IMR-90 (cell line): ENCODE measurements around the gene GLRA2. TPM values are rescaled to one million over a fixed set of nuclear protein-coding genes. Genes with fewer than 3 reads are reported as not detected.

Source experiments
- ATAC-seq: fragments of 200-7000 bp; cut with Tn5 transposase; 2 replicates; pipeline ENCODE4 v1.9.1; 2020; ENCODE audit warnings: low read depth, mild to moderate bottlenecking, moderate library complexity
- BruUV-seq: library from RNA; stranded (reverse); fragments of 400-500 nt; replicated peaks from 2 replicates; lab custom pipeline; 2021; lab: Mats Ljungman, UMichigan
- CTCF ChIA-PET: fragments of 300-600 bp; formaldehyde crosslinking; extraction: SDS; loops from one replicate; lab custom pipeline; 2021; ENCODE audit warnings: antibody characterized with exemption; lab: Yijun Ruan, JAX
- POLR2A ChIA-PET: fragments of 300-600 bp; sonication (Branson Sonifier 250); formaldehyde crosslinking; loops from one replicate; lab custom pipeline; 2022; ENCODE audit warnings: antibody characterized with exemption; ENCODE audit not compliant: unreplicated experiment; lab: Charles Lee
- DNase-seq: peaks from one replicate; pipeline ENCODE4 v3.0.0; 2013
- H2AFZ ChIP-seq: replicated peaks from 2 replicates; pipeline ENCODE3; 2013; ENCODE audit warnings: low read length, mild to moderate bottlenecking; ENCODE audit not compliant: poor library complexity
- H2AK5ac ChIP-seq: 2 replicates; pipeline ENCODE4 v1.6.1; 2013; ENCODE audit warnings: low read depth, low read length, inconsistent platforms
- H2AK9ac ChIP-seq: replicated peaks from 2 replicates; pipeline ENCODE3; 2013; ENCODE audit warnings: mild to moderate bottlenecking, low read depth, low read length, moderate library complexity; ENCODE audit not compliant: poor library complexity
- H2BK120ac ChIP-seq: 2 replicates; pipeline ENCODE4 v1.6.1; 2013; ENCODE audit warnings: low read depth, low read length, inconsistent platforms
- H2BK15ac ChIP-seq: 3 replicates; pipeline ENCODE4 v1.6.1; 2013; ENCODE audit warnings: low read depth, low read length, inconsistent platforms
- H2BK20ac ChIP-seq: 2 replicates; pipeline ENCODE4 v1.6.1; 2013; ENCODE audit warnings: low read depth, mild to moderate bottlenecking, inconsistent platforms, low read length, moderate library complexity
- H2BK5ac ChIP-seq: 2 replicates; pipeline ENCODE4 v1.6.1; 2013; ENCODE audit warnings: mild to moderate bottlenecking, low read depth, low read length, inconsistent platforms; ENCODE audit not compliant: poor library complexity, severe bottlenecking
- H3K14ac ChIP-seq: replicated peaks from 2 replicates; pipeline ENCODE4 v1.6.1; 2013; ENCODE audit warnings: low read depth, low read length, inconsistent platforms
- H3K18ac ChIP-seq: 2 replicates; pipeline ENCODE4 v1.6.1; 2013; ENCODE audit warnings: low read depth, low read length, control low read depth
- H3K23ac ChIP-seq: 2 replicates; pipeline ENCODE4 v1.6.1; 2013; ENCODE audit warnings: low read depth, low read length, inconsistent platforms
- H3K27ac ChIP-seq: 2 replicates; pipeline ENCODE4 v1.5.1; 2013; ENCODE audit warnings: mild to moderate bottlenecking, control low read depth, low read length; ENCODE audit not compliant: insufficient read depth
- H3K27me3 ChIP-seq: 2 replicates; pipeline ENCODE4 v1.6.1; 2013; ENCODE audit warnings: low read length; ENCODE audit not compliant: control insufficient read depth, insufficient read depth
- H3K36me3 ChIP-seq: 2 replicates; pipeline ENCODE4 v1.6.1; 2013; ENCODE audit warnings: low read length, mixed read lengths; ENCODE audit not compliant: control insufficient read depth, insufficient read depth
- H3K4ac ChIP-seq: 2 replicates; pipeline ENCODE4 v1.6.1; 2013; ENCODE audit warnings: low read depth, low read length, inconsistent platforms
- H3K4me1 ChIP-seq: 2 replicates; pipeline ENCODE4 v1.6.1; 2013; ENCODE audit warnings: low read length, mixed read lengths; ENCODE audit not compliant: control insufficient read depth, insufficient read depth
- H3K4me2 ChIP-seq: 2 replicates; pipeline ENCODE4 v1.6.1; 2013; ENCODE audit warnings: low read depth, mild to moderate bottlenecking, control low read depth, low read length, moderate library complexity
- H3K4me3 ChIP-seq: 2 replicates; pipeline ENCODE4 v1.5.1; 2013; ENCODE audit warnings: low read depth, mild to moderate bottlenecking, control low read depth, low read length, moderate library complexity; ENCODE audit not compliant: insufficient read depth
- H3K56ac ChIP-seq: 2 replicates; pipeline ENCODE4 v1.6.1; 2013; ENCODE audit warnings: low read length, inconsistent platforms; ENCODE audit not compliant: insufficient read depth; ENCODE audit errors: extremely low read depth
- H3K79me1 ChIP-seq, 2 experiments: 2 replicates each; pipeline ENCODE4 v1.6.1; 2013; ENCODE audit warnings: low read length in 2 of 2, inconsistent platforms in 1 of 2, low read depth in 1 of 2
- H3K9ac ChIP-seq: 2 replicates; pipeline ENCODE4 v1.6.1; 2013; ENCODE audit warnings: low read depth, low read length, control low read depth
- H3K9me1 ChIP-seq: 2 replicates; pipeline ENCODE4 v1.6.1; 2013; ENCODE audit warnings: low read length, inconsistent platforms; ENCODE audit not compliant: insufficient read depth
- H3K9me3 ChIP-seq: 2 replicates; pipeline ENCODE4 v1.6.1; 2013; ENCODE audit warnings: low read length; ENCODE audit not compliant: control insufficient read depth, insufficient read depth
- H4K20me1 ChIP-seq: 2 replicates; pipeline ENCODE4 v1.6.1; 2013; ENCODE audit warnings: low read length, inconsistent platforms; ENCODE audit not compliant: insufficient read depth
- H4K5ac ChIP-seq: 2 replicates; pipeline ENCODE4 v1.6.1; 2013; ENCODE audit warnings: mild to moderate bottlenecking, low read depth, low read length, control low read depth
- H4K8ac ChIP-seq, 2 experiments: 2 replicates each; pipeline ENCODE4 v1.6.1; 2013; ENCODE audit warnings: low read depth in 2 of 2, low read length in 2 of 2, control low read depth in 1 of 2, inconsistent platforms in 1 of 2
- H4K91ac ChIP-seq: 2 replicates; pipeline ENCODE4 v1.6.1; 2013; ENCODE audit warnings: low read depth, low read length, inconsistent platforms; ENCODE audit not compliant: insufficient read depth
- CEBPB ChIP-seq: IDR thresholded peaks from 2 replicates; pipeline ENCODE4 v1.6.1; 2012; ENCODE audit warnings: low read depth, low read length, improper control_type of control experiment
- CHD1 ChIP-seq: IDR thresholded peaks from 2 replicates; pipeline ENCODE4 v1.6.1; 2012; ENCODE audit warnings: low read depth, low read length, improper control_type of control experiment
- FOS ChIP-seq: fragments of 150-350 bp; IDR thresholded peaks from 2 replicates; pipeline ENCODE4 v1.6.1; 2016; ENCODE audit warnings: low read depth, low read length
- MAFK ChIP-seq: IDR thresholded peaks from 2 replicates; pipeline ENCODE4 v1.6.1; 2012; ENCODE audit warnings: low read depth, low read length, improper control_type of control experiment
- MAZ ChIP-seq: IDR thresholded peaks from 2 replicates; pipeline ENCODE4 v1.6.1; 2012; ENCODE audit warnings: low read depth, mild to moderate bottlenecking, low read length, improper control_type of control experiment, moderate library complexity, borderline replicate concordance
- MXI1 ChIP-seq: IDR thresholded peaks from 2 replicates; pipeline ENCODE4 v1.6.1; 2012; ENCODE audit warnings: low read depth, mild to moderate bottlenecking, low read length, moderate library complexity, borderline replicate concordance
- NFE2L2 ChIP-seq: fragments of 150-350 bp; IDR thresholded peaks from 2 replicates; pipeline ENCODE4 v1.6.1; 2016; ENCODE audit warnings: low read depth, mild to moderate bottlenecking, low read length
- POLR2A ChIP-seq: IDR thresholded peaks from 2 replicates; pipeline ENCODE4 v1.6.1; 2012; ENCODE audit warnings: mild to moderate bottlenecking, low read depth, low read length
- RAD21 ChIP-seq: IDR thresholded peaks from 2 replicates; pipeline ENCODE4 v1.6.1; 2012; ENCODE audit warnings: low read length, improper control_type of control experiment
- RCOR1 ChIP-seq: IDR thresholded peaks from 2 replicates; pipeline ENCODE4 v1.6.1; 2012; ENCODE audit warnings: mild to moderate bottlenecking, low read length, improper control_type of control experiment; ENCODE audit not compliant: insufficient replicate concordance
- RFX5 ChIP-seq: IDR thresholded peaks from 2 replicates; pipeline ENCODE4 v1.8.0; 2012; ENCODE audit warnings: low read depth, mild to moderate bottlenecking, low read length, moderate library complexity
- SMC3 ChIP-seq: fragments of 150-350 bp; IDR thresholded peaks from 2 replicates; pipeline ENCODE4 v1.6.1; 2016; ENCODE audit warnings: low read depth, mild to moderate bottlenecking, antibody characterized with exemption, low read length, moderate library complexity
- USF2 ChIP-seq: fragments of 150-350 bp; IDR thresholded peaks from 2 replicates; pipeline ENCODE4 v1.6.1; 2017; ENCODE audit warnings: mild to moderate bottlenecking, antibody characterized with exemption, low read length, low read depth
- WGBS, 2 experiments: methylation state at CpG; one replicate each; pipeline versions ENCODE4 v1.1.5 to v1.1.7; 2013; ENCODE audit warnings: missing lambda C conversion rate in 2 of 2; ENCODE audit not compliant: insufficient read length in 1 of 2; ENCODE audit errors: extremely low coverage in 2 of 2; 5-methylcytosine and 5-hydroxymethylcytosine counted together
- dilution Hi-C: fragments of 300-500 bp; cut with HindIII; formaldehyde crosslinking; loops from one replicate; pipeline ENCODE4 v1.14.3; 2018; ENCODE audit warnings: low sequenced_read_pairs; ENCODE audit not compliant: unreplicated experiment
- in situ Hi-C: fragments of 300-500 bp; cut with MboI; formaldehyde crosslinking; loops from 3 replicates; pipeline ENCODE4 v1.14.3; 2019; ENCODE audit warnings: low sequenced_read_pairs, inconsistent platforms, mixed read lengths
- intact Hi-C: fragments of 100-400 bp; cut with micrococcal nuclease; formaldehyde crosslinking; loops from 2 replicates; pipeline ENCODE4 v1.10.0; 2022
- polyA plus RNA-seq, 3 experiments: library from polyadenylated mRNA; depleted of rRNA; stranded (reverse); fragments of >200 nt; gene quantifications; 2 replicates each; pipeline ENCODE4 v1.2.3, GENCODE V29; 2012; ENCODE audit warnings: low replicate concordance in 1 of 3
- total RNA-seq: library from RNA; depleted of rRNA; stranded (reverse); fragments of >200 nt; gene quantifications from 2 replicates; pipeline ENCODE4 v1.2.3, GENCODE V29; 2012
- TF ChIP-seq, protein P1 (sequence below): fragments of 150-350 bp; IDR thresholded peaks from 2 replicates; pipeline ENCODE4 v1.6.1; 2016; ENCODE audit warnings: low read depth, mild to moderate bottlenecking, low read length, moderate library complexity, borderline replicate concordance
- TF ChIP-seq, protein P2 (sequence below): conservative IDR thresholded peaks from 2 replicates; pipeline ENCODE4 v1.5.1; 2012; ENCODE audit warnings: mild to moderate bottlenecking, low read depth, low read length, improper control_type of control experiment

Gene GLRA2
- total and polyA plus RNA-seq, 2 of the 4 experiments (the other 2 are of a cell fraction): not detected

DNA sequence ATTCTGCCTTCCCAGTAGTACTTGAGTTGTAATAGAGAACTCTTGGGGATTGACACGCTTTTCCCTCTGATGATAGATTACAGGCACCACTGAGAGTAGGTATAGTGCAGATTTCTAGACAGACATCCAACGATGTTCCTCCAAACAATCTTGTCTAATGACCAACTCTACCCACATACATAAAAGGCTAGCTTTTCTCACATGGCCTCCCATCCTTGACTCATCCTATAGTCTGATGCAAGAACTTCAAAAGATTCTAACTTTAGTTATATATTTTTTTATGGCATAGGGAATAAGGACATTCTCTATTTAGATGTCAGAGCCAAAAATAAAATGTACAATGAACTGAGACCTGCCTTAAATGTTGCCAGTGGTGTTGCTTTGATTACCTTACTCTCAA, 60.9 kb downstream of the GLRA2 start:
- in situ Hi-C loops (no loop called here), dilution Hi-C loops (no loop called here), intact Hi-C loops (no loop called here)
- no peaks in the 10 kb centered on the region for H3K79me1 ChIP-seq
- no peak overlapping the region for H2BK15ac ChIP-seq
- no peak overlapping the region for H4K91ac ChIP-seq
- H3K4me3 ChIP-seq: no peak overlapping the region
- no peaks in the 10 kb centered on the region for H4K20me1 ChIP-seq
- H3K56ac ChIP-seq: no peak overlapping the region
- H3K9me1 ChIP-seq: no peaks in the 10 kb centered on the region
- H4K5ac ChIP-seq: no peak overlapping the region
- H2BK5ac ChIP-seq: no peak overlapping the region
- no peak for TF ChIP-seq CHD1
- no peak for TF ChIP-seq MAFK
- TF ChIP-seq SMC3: no peak
- TF ChIP-seq MAZ: no peak
- TF ChIP-seq RAD21: no peak
- no peak for TF ChIP-seq FOS
- TF ChIP-seq POLR2A: no peak
- no peak for TF ChIP-seq RFX5
- TF ChIP-seq, protein P1, sequence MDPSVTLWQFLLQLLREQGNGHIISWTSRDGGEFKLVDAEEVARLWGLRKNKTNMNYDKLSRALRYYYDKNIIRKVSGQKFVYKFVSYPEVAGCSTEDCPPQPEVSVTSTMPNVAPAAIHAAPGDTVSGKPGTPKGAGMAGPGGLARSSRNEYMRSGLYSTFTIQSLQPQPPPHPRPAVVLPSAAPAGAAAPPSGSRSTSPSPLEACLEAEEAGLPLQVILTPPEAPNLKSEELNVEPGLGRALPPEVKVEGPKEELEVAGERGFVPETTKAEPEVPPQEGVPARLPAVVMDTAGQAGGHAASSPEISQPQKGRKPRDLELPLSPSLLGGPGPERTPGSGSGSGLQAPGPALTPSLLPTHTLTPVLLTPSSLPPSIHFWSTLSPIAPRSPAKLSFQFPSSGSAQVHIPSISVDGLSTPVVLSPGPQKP: no peak
- TF ChIP-seq, protein P2, sequence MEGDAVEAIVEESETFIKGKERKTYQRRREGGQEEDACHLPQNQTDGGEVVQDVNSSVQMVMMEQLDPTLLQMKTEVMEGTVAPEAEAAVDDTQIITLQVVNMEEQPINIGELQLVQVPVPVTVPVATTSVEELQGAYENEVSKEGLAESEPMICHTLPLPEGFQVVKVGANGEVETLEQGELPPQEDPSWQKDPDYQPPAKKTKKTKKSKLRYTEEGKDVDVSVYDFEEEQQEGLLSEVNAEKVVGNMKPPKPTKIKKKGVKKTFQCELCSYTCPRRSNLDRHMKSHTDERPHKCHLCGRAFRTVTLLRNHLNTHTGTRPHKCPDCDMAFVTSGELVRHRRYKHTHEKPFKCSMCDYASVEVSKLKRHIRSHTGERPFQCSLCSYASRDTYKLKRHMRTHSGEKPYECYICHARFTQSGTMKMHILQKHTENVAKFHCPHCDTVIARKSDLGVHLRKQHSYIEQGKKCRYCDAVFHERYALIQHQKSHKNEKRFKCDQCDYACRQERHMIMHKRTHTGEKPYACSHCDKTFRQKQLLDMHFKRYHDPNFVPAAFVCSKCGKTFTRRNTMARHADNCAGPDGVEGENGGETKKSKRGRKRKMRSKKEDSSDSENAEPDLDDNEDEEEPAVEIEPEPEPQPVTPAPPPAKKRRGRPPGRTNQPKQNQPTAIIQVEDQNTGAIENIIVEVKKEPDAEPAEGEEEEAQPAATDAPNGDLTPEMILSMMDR: no peak
- no peak for TF ChIP-seq RCOR1
- no peak for TF ChIP-seq NFE2L2
- no peak for TF ChIP-seq MXI1
- no peak for TF ChIP-seq USF2
- TF ChIP-seq CEBPB: no peak
- WGBS, 2 experiments: no CpG with 5 or more reads among the region's 2 CpGs
- no peak overlapping the region for H3K4ac ChIP-seq
- H3K18ac ChIP-seq: no peak overlapping the region
- no peak overlapping the region for H2AFZ ChIP-seq
- no peaks in the 10 kb centered on the region for H3K36me3 ChIP-seq
- H3K27ac ChIP-seq: no peak overlapping the region
- H3K4me1 ChIP-seq: no peaks in the 10 kb centered on the region
- H3K14ac ChIP-seq: no peak overlapping the region
- H2BK120ac ChIP-seq: no peak overlapping the region
- ChIA-PET POLR2A (no interaction called here), CTCF (no interaction called here)
- no peak overlapping the region for H3K23ac ChIP-seq
- no peak overlapping the region for H3K4me2 ChIP-seq
- H3K9me3 ChIP-seq: no peaks in the 10 kb centered on the region
- H4K8ac ChIP-seq: no peak overlapping the region
- no peak overlapping the region for H2AK9ac ChIP-seq
- H2BK20ac ChIP-seq: no peak overlapping the region
- no peak for ATAC-seq
- BruUV-seq: no TSS peak
- H2AK5ac ChIP-seq: no peak overlapping the region
- H3K9ac ChIP-seq: no peak overlapping the region
- DNase-seq: no peak
- H3K27me3 ChIP-seq: no peaks in the 10 kb centered on the region
